ENCODE data around the gene TEX261.

GRCh38 chr2:70985956-70986355 lies 8.7 kb downstream of the TEX261 start:
- TF ChIP-seq CTCF (IDR thresholded peaks at IDR 0.05) (no peak), POLR2A (IDR thresholded peaks at IDR 0.05) (no peak)

All from Peyer's patch (tissue), 4 donors.